ENCODE data around the gene APH1B. TPM values are rescaled to one million over a fixed set of nuclear protein-coding genes. Genes with fewer than 3 reads are reported as not detected.

APH1B gene
- total RNA-seq, 1 donor from 2014 or later, result 3.5 TPM

DNA sequence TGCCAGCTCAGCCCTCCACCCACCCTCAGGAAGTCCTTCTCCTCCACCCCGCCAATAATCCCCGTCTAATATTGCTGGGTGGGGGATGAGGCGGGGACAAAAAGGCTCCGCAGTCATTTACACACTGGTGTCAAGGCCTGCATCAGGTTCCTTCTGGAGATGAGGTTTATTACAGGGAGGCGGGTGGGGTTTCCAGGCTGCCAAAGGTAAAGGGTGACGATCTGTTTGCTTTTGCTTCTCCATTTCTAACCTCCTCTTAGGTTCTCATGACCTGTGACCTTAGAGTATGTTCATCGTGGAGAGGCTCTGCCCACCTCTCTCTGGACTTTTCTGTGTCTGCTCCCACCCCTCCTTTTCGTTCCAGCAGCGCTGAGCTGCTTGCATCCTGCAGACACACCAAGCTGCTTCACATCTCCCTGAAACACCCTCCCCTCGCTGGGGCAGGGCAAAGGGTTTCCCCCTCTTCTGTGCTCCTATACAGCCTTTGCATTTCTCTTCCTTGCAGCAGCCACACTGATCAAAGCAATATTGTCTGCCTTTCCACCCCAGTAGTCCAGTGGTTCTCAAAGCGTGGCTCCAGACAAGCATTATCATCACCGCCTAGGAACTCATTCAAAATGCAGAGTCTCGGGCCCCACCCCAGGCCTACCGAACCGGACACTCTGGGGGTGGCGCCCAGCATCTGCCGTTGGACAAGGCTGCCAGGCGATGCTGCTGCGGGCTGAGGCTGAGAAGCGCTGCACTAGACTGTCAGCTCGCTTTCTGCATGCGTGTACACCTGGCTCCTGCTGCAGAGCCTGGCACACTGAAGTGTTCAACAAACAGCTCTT is 77.6 kb downstream of the APH1B start:
- ATAC-seq, result no peak

GRCh38 chr15:63357061-63357460 is 79.7 kb downstream of the APH1B start:
- peak; percentile 82 for ATAC-seq

- no peak for ATAC-seq
Measured at GRCh38 chr15:63357731-63358130, 80.3 kb downstream of the APH1B start.

GRCh38 chr15:63358241-63359029 is 81.0 kb downstream of the APH1B start:
- no peak for ATAC-seq

Other genes starting within 250 kb of the APH1B start
- gene TPM1, start 234.9 kb upstream of the APH1B start, total RNA-seq, result 28.3 TPM
- 8.8 TPM for gene LACTB, start 155.7 kb upstream of the APH1B start, total RNA-seq
- gene RPS27L, start 120.1 kb upstream of the APH1B start, total RNA-seq, result 54.4 TPM
- 6.7 TPM for gene RAB8B, start 88.0 kb upstream of the APH1B start, total RNA-seq
- gene CA12, start 104.2 kb downstream of the APH1B start, total RNA-seq, result 138 TPM
- 37.0 TPM for gene USP3, start 227.0 kb downstream of the APH1B start, total RNA-seq